GM18502 (cell line): ENCODE data around the gene MRPS10.
"Not testable (repeated sequence)": the region's sequence is repeated elsewhere in the genome, so short reads cannot be mapped to it uniquely, and the experiment has no call there.

Experiments used
- ATAC-seq: cut with Tn5 transposase; IDR thresholded peaks from one replicate; pipeline ENCODE4 v1.9.1; 2021; ENCODE audit warnings: mild to moderate bottlenecking; ENCODE audit not compliant: unreplicated experiment, poor library complexity

MRPS10 gene

GRCh38 chr6:42182101-42182500, 35.6 kb downstream of the MRPS10 start:
- no peak for ATAC-seq

- no peak for ATAC-seq
Measured at GRCh38 chr6:42179945-42180313, 37.7 kb downstream of the MRPS10 start.

GRCh38 chr6:42179261-42179944, 38.3 kb downstream of the MRPS10 start:
- ATAC-seq, result no peak

- no peak for ATAC-seq
Measured at GRCh38 chr6:42177514-42178364, 39.9 kb downstream of the MRPS10 start.

GRCh38 chr6:42176981-42177380, 40.7 kb downstream of the MRPS10 start:
- no peak for ATAC-seq

GRCh38 chr6:42175860-42176259, 41.8 kb downstream of the MRPS10 start:
- ATAC-seq, result no peak

- ATAC-seq, result no peak
Measured at GRCh38 chr6:42173101-42173500, 44.6 kb downstream of the MRPS10 start, which contains the start of gene GUCA1A. Gene GUCA1A, plus strand, starts transcription at chr6:42173364. Its CDS starts 250 bp downstream, at chr6:42173614.

- no peak for ATAC-seq
Measured at GRCh38 chr6:42171813-42172581, 45.7 kb downstream of the MRPS10 start.

- ATAC-seq, result not testable (repeated sequence)
Measured at GRCh38 chr6:42169780-42170179, 47.9 kb downstream of the MRPS10 start.

GRCh38 chr6:42168650-42169049, 49.0 kb downstream of the MRPS10 start:
- ATAC-seq, result no peak

GRCh38 chr6:42166444-42167141, 51.1 kb downstream of the MRPS10 start:
- ATAC-seq, result no peak

- ATAC-seq, result no peak
Measured at GRCh38 chr6:42165016-42165415, 52.6 kb downstream of the MRPS10 start.

GRCh38 chr6:42163981-42164380, 53.7 kb downstream of the MRPS10 start:
- no peak for ATAC-seq

GRCh38 chr6:42162812-42163211, 54.8 kb downstream of the MRPS10 start:
- no peak for ATAC-seq

GRCh38 chr6:42162384-42162783, 55.3 kb downstream of the MRPS10 start:
- ATAC-seq, result no peak

GRCh38 chr6:42159431-42160024, 58.1 kb downstream of the MRPS10 start:
- ATAC-seq, result no peak

- no peak for ATAC-seq
Measured at GRCh38 chr6:42158631-42159030, 59.0 kb downstream of the MRPS10 start.

GRCh38 chr6:42158011-42158410, 59.6 kb downstream of the MRPS10 start:
- no peak for ATAC-seq
